Liver (tissue), 3 donors: ENCODE results near the gene HSD17B7.

Source experiments
- FOXA1 ChIP-seq: IDR thresholded peaks from 2 replicates; pipeline ENCODE4 v1.6.1; 2016; ENCODE audit warnings: antibody characterized with exemption
- FOXA2 ChIP-seq: IDR thresholded peaks from 2 replicates; pipeline ENCODE4 v1.6.1; 2016; ENCODE audit warnings: antibody characterized with exemption
- GABPA ChIP-seq, 2 donors: IDR thresholded peaks in 1 of 2; conservative IDR thresholded peaks in 1 of 2; 2 replicates each; pipeline ENCODE4 v1.6.1; 2016; ENCODE audit warnings: antibody characterized with exemption in 2 of 2, mild to moderate bottlenecking in 1 of 2, moderate library complexity in 1 of 2
- JUND ChIP-seq, 2 donors: IDR thresholded peaks; 2 replicates each; pipeline ENCODE4 v1.6.1; 2016; ENCODE audit warnings: antibody characterized with exemption in 2 of 2
- RAD21 ChIP-seq, 2 donors: IDR thresholded peaks; 2 replicates each; pipeline ENCODE4 v1.6.1; 2016; ENCODE audit warnings: antibody characterized with exemption in 2 of 2, mild to moderate bottlenecking in 2 of 2
- RXRA ChIP-seq, 2 donors: IDR thresholded peaks; 2 replicates each; pipeline ENCODE4 v1.6.1; 2017 to 2018; ENCODE audit warnings: antibody characterized with exemption in 2 of 2, mild to moderate bottlenecking in 1 of 2
- TAF1 ChIP-seq: conservative IDR thresholded peaks from 2 replicates; pipeline ENCODE4 v1.6.1; 2016; ENCODE audit warnings: antibody characterized with exemption, mild to moderate bottlenecking
- YY1 ChIP-seq: IDR thresholded peaks from 2 replicates; pipeline ENCODE4 v1.6.1; 2016; ENCODE audit warnings: antibody characterized with exemption, mild to moderate bottlenecking
- TF ChIP-seq, protein P1 (sequence below): fragments of 150-350 bp; IDR thresholded peaks from 2 replicates; pipeline ENCODE4 v1.5.1; 2017; ENCODE audit warnings: improper control_type of control experiment, low read depth, low read length; ENCODE audit not compliant: missing input control
- TF ChIP-seq, protein P2 (sequence below): IDR thresholded peaks from 2 replicates; pipeline ENCODE4 v1.6.1; 2016; ENCODE audit warnings: antibody characterized with exemption
- TF ChIP-seq, protein P3 (sequence below): IDR thresholded peaks from 2 replicates; pipeline ENCODE4 v1.6.1; 2016; ENCODE audit warnings: antibody characterized with exemption, mild to moderate bottlenecking
- TF ChIP-seq, protein P4 (sequence below): IDR thresholded peaks from 2 replicates; pipeline ENCODE4 v1.6.1; 2016; ENCODE audit warnings: antibody characterized with exemption
- donor health status: healthy.
- donor health status: healthy.

DNA sequence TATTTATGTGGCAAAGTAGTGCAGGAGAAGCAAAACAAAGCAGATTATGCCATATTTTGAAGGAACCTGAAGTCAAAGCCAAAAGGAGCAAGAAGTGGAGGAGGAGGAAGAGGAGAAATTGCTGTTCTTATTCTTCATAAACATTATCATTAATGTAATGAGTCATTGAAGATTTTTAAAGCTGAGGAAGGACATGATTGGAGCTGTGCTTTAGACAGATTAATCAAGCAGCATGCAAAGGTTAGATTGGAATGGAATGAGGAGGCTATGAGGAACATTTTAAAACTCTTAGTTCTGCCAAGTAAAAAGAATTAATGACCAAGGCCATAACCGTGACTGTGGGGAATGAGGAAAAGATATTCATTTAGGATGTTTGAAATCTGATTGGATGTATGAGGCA, 33.0 kb upstream of the HSD17B7 start:
- TF ChIP-seq, protein P1, sequence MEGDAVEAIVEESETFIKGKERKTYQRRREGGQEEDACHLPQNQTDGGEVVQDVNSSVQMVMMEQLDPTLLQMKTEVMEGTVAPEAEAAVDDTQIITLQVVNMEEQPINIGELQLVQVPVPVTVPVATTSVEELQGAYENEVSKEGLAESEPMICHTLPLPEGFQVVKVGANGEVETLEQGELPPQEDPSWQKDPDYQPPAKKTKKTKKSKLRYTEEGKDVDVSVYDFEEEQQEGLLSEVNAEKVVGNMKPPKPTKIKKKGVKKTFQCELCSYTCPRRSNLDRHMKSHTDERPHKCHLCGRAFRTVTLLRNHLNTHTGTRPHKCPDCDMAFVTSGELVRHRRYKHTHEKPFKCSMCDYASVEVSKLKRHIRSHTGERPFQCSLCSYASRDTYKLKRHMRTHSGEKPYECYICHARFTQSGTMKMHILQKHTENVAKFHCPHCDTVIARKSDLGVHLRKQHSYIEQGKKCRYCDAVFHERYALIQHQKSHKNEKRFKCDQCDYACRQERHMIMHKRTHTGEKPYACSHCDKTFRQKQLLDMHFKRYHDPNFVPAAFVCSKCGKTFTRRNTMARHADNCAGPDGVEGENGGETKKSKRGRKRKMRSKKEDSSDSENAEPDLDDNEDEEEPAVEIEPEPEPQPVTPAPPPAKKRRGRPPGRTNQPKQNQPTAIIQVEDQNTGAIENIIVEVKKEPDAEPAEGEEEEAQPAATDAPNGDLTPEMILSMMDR = no peak
- TF ChIP-seq GABPA (IDR thresholded peaks at IDR 0.05 in 1 of 2, conservative IDR thresholded peaks at IDR 0.05 in 1 of 2) (no peak), YY1 (no peak), TAF1 (no peak), RXRA (IDR thresholded peaks at IDR 0.05) (no peak), JUND (IDR thresholded peaks at IDR 0.05) (no peak), RAD21 (IDR thresholded peaks at IDR 0.05) (no peak), FOXA1 (no peak), FOXA2 (no peak)
- TF ChIP-seq, protein P2, sequence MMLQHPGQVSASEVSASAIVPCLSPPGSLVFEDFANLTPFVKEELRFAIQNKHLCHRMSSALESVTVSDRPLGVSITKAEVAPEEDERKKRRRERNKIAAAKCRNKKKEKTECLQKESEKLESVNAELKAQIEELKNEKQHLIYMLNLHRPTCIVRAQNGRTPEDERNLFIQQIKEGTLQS = no peak
- TF ChIP-seq, protein P3, sequence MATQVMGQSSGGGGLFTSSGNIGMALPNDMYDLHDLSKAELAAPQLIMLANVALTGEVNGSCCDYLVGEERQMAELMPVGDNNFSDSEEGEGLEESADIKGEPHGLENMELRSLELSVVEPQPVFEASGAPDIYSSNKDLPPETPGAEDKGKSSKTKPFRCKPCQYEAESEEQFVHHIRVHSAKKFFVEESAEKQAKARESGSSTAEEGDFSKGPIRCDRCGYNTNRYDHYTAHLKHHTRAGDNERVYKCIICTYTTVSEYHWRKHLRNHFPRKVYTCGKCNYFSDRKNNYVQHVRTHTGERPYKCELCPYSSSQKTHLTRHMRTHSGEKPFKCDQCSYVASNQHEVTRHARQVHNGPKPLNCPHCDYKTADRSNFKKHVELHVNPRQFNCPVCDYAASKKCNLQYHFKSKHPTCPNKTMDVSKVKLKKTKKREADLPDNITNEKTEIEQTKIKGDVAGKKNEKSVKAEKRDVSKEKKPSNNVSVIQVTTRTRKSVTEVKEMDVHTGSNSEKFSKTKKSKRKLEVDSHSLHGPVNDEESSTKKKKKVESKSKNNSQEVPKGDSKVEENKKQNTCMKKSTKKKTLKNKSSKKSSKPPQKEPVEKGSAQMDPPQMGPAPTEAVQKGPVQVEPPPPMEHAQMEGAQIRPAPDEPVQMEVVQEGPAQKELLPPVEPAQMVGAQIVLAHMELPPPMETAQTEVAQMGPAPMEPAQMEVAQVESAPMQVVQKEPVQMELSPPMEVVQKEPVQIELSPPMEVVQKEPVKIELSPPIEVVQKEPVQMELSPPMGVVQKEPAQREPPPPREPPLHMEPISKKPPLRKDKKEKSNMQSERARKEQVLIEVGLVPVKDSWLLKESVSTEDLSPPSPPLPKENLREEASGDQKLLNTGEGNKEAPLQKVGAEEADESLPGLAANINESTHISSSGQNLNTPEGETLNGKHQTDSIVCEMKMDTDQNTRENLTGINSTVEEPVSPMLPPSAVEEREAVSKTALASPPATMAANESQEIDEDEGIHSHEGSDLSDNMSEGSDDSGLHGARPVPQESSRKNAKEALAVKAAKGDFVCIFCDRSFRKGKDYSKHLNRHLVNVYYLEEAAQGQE = no peak
- TF ChIP-seq, protein P4, sequence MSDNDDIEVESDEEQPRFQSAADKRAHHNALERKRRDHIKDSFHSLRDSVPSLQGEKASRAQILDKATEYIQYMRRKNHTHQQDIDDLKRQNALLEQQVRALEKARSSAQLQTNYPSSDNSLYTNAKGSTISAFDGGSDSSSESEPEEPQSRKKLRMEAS = no peak
